EH (cell line): ENCODE results near the gene PID1.

Experiments
- DNase-seq: peaks from one replicate; pipeline ENCODE4 v3.0.0-alpha.2; 2015; ENCODE audit warnings: low read depth

The PID1 gene

GRCh38 chr2:229073935-229074334 is 197.2 kb downstream of the PID1 start:
- DNase-seq, result no peak

- peak; percentile 9 for DNase-seq
Observed at GRCh38 chr2:229071292-229071976, 199.7 kb downstream of the PID1 start.

GRCh38 chr2:229066121-229066715 is 204.9 kb downstream of the PID1 start:
- DNase-seq, result no peak

- DNase-seq, result no peak
Observed at GRCh38 chr2:229064749-229065148, 206.3 kb downstream of the PID1 start.

- no peak for DNase-seq
Observed at GRCh38 chr2:229060147-229060546, 210.9 kb downstream of the PID1 start.

- no peak for DNase-seq
Observed at GRCh38 chr2:229059331-229060033, 211.6 kb downstream of the PID1 start.

GRCh38 chr2:229057976-229058553 is 213.0 kb downstream of the PID1 start:
- DNase-seq, result no peak

GRCh38 chr2:229054311-229054710 is 216.8 kb downstream of the PID1 start:
- DNase-seq, result no peak

- DNase-seq, result no peak
Observed at GRCh38 chr2:229051798-229052197, 219.3 kb downstream of the PID1 start.

GRCh38 chr2:229050133-229050532 is 221.0 kb downstream of the PID1 start:
- no peak for DNase-seq

GRCh38 chr2:229048134-229048533 is 223.0 kb downstream of the PID1 start:
- DNase-seq, result no peak

- DNase-seq, result no peak
Observed at GRCh38 chr2:229045671-229046070, 225.4 kb downstream of the PID1 start.

GRCh38 chr2:229044581-229044980 is 226.5 kb downstream of the PID1 start:
- DNase-seq, result peak; percentile 74

GRCh38 chr2:229043681-229044080 is 227.4 kb downstream of the PID1 start:
- peak; percentile 40 for DNase-seq

GRCh38 chr2:229042349-229042748 is 228.7 kb downstream of the PID1 start:
- no peak for DNase-seq

- no peak for DNase-seq
Observed at GRCh38 chr2:229041691-229042090, 229.4 kb downstream of the PID1 start.

- DNase-seq, result no peak
Observed at GRCh38 chr2:229037621-229038020, 233.5 kb downstream of the PID1 start.

GRCh38 chr2:229033816-229034215 is 237.3 kb downstream of the PID1 start:
- DNase-seq, result no peak

GRCh38 chr2:229032608-229033234 is 238.4 kb downstream of the PID1 start:
- DNase-seq, result peak; percentile 8

GRCh38 chr2:229027353-229028105 is 243.6 kb downstream of the PID1 start:
- DNase-seq, result no peak

- no peak for DNase-seq
Observed at GRCh38 chr2:229025653-229026052, 245.4 kb downstream of the PID1 start.

- no peak for DNase-seq
Observed at GRCh38 chr2:229022652-229023051, 248.4 kb downstream of the PID1 start.
